Neuronal stem cell (in vitro differentiated cells): ENCODE measurements around the gene HNRNPH2.

Source experiments
- DNase-seq: peaks from one replicate; pipeline ENCODE4 v3.0.0-alpha.2; 2013; ENCODE audit warnings: low spot score
- H2AFZ ChIP-seq: one replicate; pipeline ENCODE4 v1.6.1; 2013; ENCODE audit warnings: mild to moderate bottlenecking, low read length, inconsistent platforms
- H2AK5ac ChIP-seq: 2 replicates; pipeline ENCODE4 v1.6.1; 2013; ENCODE audit warnings: low read depth, mild to moderate bottlenecking, inconsistent platforms, low read length, moderate library complexity, mixed read lengths
- H2BK120ac ChIP-seq: 2 replicates; pipeline ENCODE4 v1.6.1; 2013; ENCODE audit warnings: low read depth, mild to moderate bottlenecking, inconsistent platforms, low read length, moderate library complexity, mixed read lengths
- H2BK12ac ChIP-seq: one replicate; pipeline ENCODE4 v1.6.1; 2013; ENCODE audit warnings: low read length, inconsistent platforms
- H2BK15ac ChIP-seq: 2 replicates; pipeline ENCODE4 v1.6.1; 2013; ENCODE audit warnings: mild to moderate bottlenecking, low read length, inconsistent platforms, mixed read lengths
- H2BK5ac ChIP-seq: one replicate; pipeline ENCODE4 v1.6.1; 2013; ENCODE audit warnings: inconsistent platforms, mild to moderate bottlenecking, low read length, moderate library complexity
- H3K14ac ChIP-seq: one replicate; pipeline ENCODE4 v1.6.1; 2013; ENCODE audit warnings: low read length, inconsistent platforms
- H3K18ac ChIP-seq: 2 replicates; pipeline ENCODE4 v1.6.1; 2013; ENCODE audit warnings: low read length, inconsistent platforms
- H3K23ac ChIP-seq: 2 replicates; pipeline ENCODE4 v1.6.1; 2013; ENCODE audit warnings: low read depth, mild to moderate bottlenecking, mixed read lengths, low read length, inconsistent platforms; ENCODE audit not compliant: poor library complexity
- H3K27ac ChIP-seq: replicated peaks from 3 replicates; pipeline ENCODE4 v1.5.1; 2013; ENCODE audit warnings: low read length, inconsistent platforms
- H3K27me3 ChIP-seq, 3 experiments: 2 replicates each; pipeline ENCODE4 v1.6.1; 2013; ENCODE audit warnings: low read length in 3 of 3, mild to moderate bottlenecking in 2 of 3, inconsistent platforms in 1 of 3, low read depth in 1 of 3, mixed read lengths in 1 of 3, moderate library complexity in 1 of 3; ENCODE audit not compliant: control insufficient read depth in 3 of 3, insufficient read depth in 3 of 3
- H3K36me3 ChIP-seq, 2 donors: replicated peaks in 1 of 2; 2 replicates each; pipeline ENCODE4 v1.6.1; 2013; ENCODE audit warnings: low read length in 2 of 2; ENCODE audit not compliant: control insufficient read depth in 2 of 2, insufficient read depth in 2 of 2
- H3K4ac ChIP-seq: 2 replicates; pipeline ENCODE4 v1.6.1; 2013; ENCODE audit warnings: inconsistent platforms, mild to moderate bottlenecking, low read length, moderate library complexity
- H3K4me1 ChIP-seq, 2 donors: 1 replicate in 1 of 2; 2 replicates in 1 of 2; pipeline ENCODE4 v1.6.1; 2013; ENCODE audit warnings: low read length in 2 of 2, low read depth in 1 of 2; ENCODE audit not compliant: control insufficient read depth in 2 of 2, insufficient read depth in 1 of 2
- H3K4me2 ChIP-seq: one replicate; pipeline ENCODE4 v1.6.1; 2013; ENCODE audit warnings: mild to moderate bottlenecking, low read length, inconsistent platforms; ENCODE audit not compliant: insufficient read depth, poor library complexity, severe bottlenecking
- H3K4me3 ChIP-seq, 2 donors: 2 replicates each; pipeline ENCODE4 v1.5.1; 2013; ENCODE audit warnings: low read length in 2 of 2, mild to moderate bottlenecking in 2 of 2, inconsistent platforms in 1 of 2, moderate library complexity in 1 of 2
- H3K79me1 ChIP-seq: one replicate; pipeline ENCODE4 v1.6.1; 2013; ENCODE audit warnings: low read depth, mild to moderate bottlenecking, inconsistent platforms, low read length, moderate library complexity
- H3K9ac ChIP-seq: one replicate; pipeline ENCODE4 v1.6.1; 2013; ENCODE audit warnings: mild to moderate bottlenecking, low read depth, low read length, inconsistent platforms; ENCODE audit not compliant: poor library complexity
- H3K9me3 ChIP-seq, 2 donors: replicated peaks in 1 of 2; 2 replicates each; pipeline versions ENCODE3 to v1.6.1; 2013; ENCODE audit warnings: low read length in 2 of 2, mild to moderate bottlenecking in 2 of 2, inconsistent platforms in 1 of 2, low read depth in 1 of 2, mixed read lengths in 1 of 2, moderate library complexity in 1 of 2; ENCODE audit not compliant: control insufficient read depth in 2 of 2, insufficient read depth in 1 of 2
- H4K8ac ChIP-seq: one replicate; pipeline ENCODE4 v1.6.1; 2013; ENCODE audit warnings: low read depth, mild to moderate bottlenecking, inconsistent platforms, low read length, moderate library complexity
- H4K91ac ChIP-seq: one replicate; pipeline ENCODE4 v1.6.1; 2013; ENCODE audit warnings: low read length, low read depth, mild to moderate bottlenecking, inconsistent platforms; ENCODE audit not compliant: poor library complexity
- WGBS, 2 donors: extraction: QIAGEN DNeasy Blood & Tissue Kit; methylation state at CpG; one replicate each; pipeline ENCODE4 v1.1.7; 2013; ENCODE audit warnings: missing lambda C conversion rate in 2 of 2, mixed read lengths in 1 of 2; ENCODE audit not compliant: insufficient read length in 2 of 2, insufficient replicate concordance in 1 of 2; ENCODE audit errors: extremely low coverage in 2 of 2; 5-methylcytosine and 5-hydroxymethylcytosine counted together

Gene HNRNPH2

DNA sequence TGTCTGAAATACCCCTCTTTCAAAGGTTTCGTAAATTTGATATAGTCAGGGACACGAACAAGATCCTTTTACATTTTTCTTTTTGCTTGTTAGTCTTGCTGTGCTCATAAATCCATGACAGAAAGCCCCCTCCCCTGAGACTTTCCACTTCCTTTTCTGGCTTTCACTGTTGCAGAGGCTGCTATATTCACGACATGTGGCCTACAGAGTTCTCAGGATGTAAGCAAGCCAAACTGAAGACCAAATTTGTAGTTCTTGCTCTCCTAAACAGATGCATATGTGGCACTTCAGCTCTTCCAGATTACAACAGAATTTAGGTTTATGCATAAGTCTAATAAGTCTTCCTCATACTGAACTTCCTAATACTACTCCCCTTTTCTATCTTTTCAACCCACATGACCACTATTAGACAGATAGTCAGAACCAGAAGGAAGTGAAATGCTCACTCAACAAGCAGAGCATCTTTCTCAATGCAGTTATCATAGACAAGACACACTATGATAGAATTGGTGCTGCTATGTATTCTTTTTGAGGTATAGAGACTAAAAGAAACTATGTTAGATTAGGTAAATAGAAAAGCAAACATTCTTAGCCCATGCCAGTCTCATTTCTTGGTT lies 37.0 kb upstream of the HNRNPH2 start:
- no peak overlapping the region for H2BK5ac ChIP-seq
- H3K9ac ChIP-seq = no peak overlapping the region
- no peaks in the 10 kb centered on the region for H3K9me3 ChIP-seq

GRCh38 chrX:101377547-101377946 lies 30.5 kb upstream of the HNRNPH2 start:
- Histone ChIP-seq H3K27me3 (peaks cover 0 to 11% (median 0%) of the 10 kb centered on the region in 3 experiments), H4K91ac (no peak overlapping the region), H3K79me1 (no peaks in the 10 kb centered on the region), H3K4me2 (no peak overlapping the region), H2BK5ac (no peak overlapping the region), H3K14ac (no peak overlapping the region), H3K4ac (no peak overlapping the region), H3K18ac (no peak overlapping the region), H3K9me3 (no peaks in the 10 kb centered on the region), H3K4me3 (no peak overlapping the region), H3K9ac (no peak overlapping the region), H2BK12ac (no peak overlapping the region), H2AFZ (peak overlapping the region; percentile 23), H2AK5ac (no peak overlapping the region), H3K4me1 (no peaks in the 10 kb centered on the region), H2BK15ac (no peak overlapping the region), H3K23ac (no peak overlapping the region), H3K36me3 (no peaks in the 10 kb centered on the region), H4K8ac (no peak overlapping the region), H2BK120ac (no peak overlapping the region), H3K27ac (no peak overlapping the region)
- DNase-seq = no peak
- WGBS, 2 donors = no CpG with 5 or more reads among the region's 1 CpG

More for the DNA sequence above, 37.0 kb upstream of the HNRNPH2 start:
- no peak for DNase-seq
- H3K36me3 ChIP-seq = no peaks in the 10 kb centered on the region
- no peak overlapping the region for H3K14ac ChIP-seq
- H3K79me1 ChIP-seq = no peaks in the 10 kb centered on the region
- no CpG with 5 or more reads among the region's 3 CpGs for WGBS, 2 donors
- no peak overlapping the region for H3K27ac ChIP-seq
- no peak overlapping the region for H2BK12ac ChIP-seq
- peaks cover 0 to 2% of the 10 kb centered on the region in 2 donors for H3K4me1 ChIP-seq
- no peak overlapping the region for H4K8ac ChIP-seq
- H3K18ac ChIP-seq = no peak overlapping the region
- no peak overlapping the region for H2BK15ac ChIP-seq
- no peak overlapping the region for H3K4me2 ChIP-seq
- H3K27me3 ChIP-seq = peaks cover 0 to 11% (median 0%) of the 10 kb centered on the region in 3 experiments
- H4K91ac ChIP-seq = no peak overlapping the region
- H2BK120ac ChIP-seq = no peak overlapping the region
- H2AK5ac ChIP-seq = no peak overlapping the region
- H2AFZ ChIP-seq = peak overlapping the region; percentile 72
- H3K23ac ChIP-seq = no peak overlapping the region
- H3K4me3 ChIP-seq = no peak overlapping the region
- H3K4ac ChIP-seq = no peak overlapping the region

DNA sequence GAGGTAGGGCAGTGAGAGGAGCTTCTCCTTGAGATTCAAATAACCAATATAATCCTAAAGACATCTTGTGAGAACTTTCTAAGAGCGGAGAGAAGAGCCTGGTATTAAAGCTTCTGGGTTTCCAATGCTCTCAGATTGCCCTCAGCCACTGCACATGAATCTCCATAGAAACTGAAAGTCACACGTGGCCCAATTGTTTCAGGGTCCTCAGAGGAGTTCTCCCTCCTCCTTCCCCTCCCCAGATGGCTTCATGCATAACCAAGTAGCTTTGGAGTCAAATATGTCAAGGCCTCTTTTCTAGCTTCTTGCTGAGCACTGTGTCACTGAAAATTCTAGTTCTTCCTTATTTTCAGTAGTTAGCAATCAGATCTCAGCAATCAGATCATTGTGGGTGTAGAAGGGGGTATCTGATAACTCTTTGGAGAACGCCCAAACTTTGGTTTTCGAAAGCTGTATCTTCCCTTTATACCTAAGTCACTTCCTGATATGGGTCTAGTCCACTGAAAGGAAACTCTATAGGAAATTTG lies 24.3 kb upstream of the HNRNPH2 start:
- Histone ChIP-seq H3K4ac (no peak overlapping the region), H3K36me3 (no peaks in the 10 kb centered on the region), H3K4me3 (no peak overlapping the region), H2BK15ac (no peak overlapping the region), H3K9me3 (no peaks in the 10 kb centered on the region), H2AFZ (peak overlapping the region; percentile 79), H3K27ac (no peak overlapping the region), H4K8ac (no peak overlapping the region), H3K4me1 (no peaks in the 10 kb centered on the region), H2BK5ac (no peak overlapping the region), H3K79me1 (no peaks in the 10 kb centered on the region), H3K9ac (no peak overlapping the region), H3K27me3 (no peaks in the 10 kb centered on the region), H3K18ac (no peak overlapping the region), H3K23ac (no peak overlapping the region), H2BK12ac (no peak overlapping the region), H2BK120ac (no peak overlapping the region), H3K14ac (no peak overlapping the region), H4K91ac (no peak overlapping the region), H3K4me2 (no peak overlapping the region), H2AK5ac (no peak overlapping the region)
- no CpG with 5 or more reads among the region's 4 CpGs for WGBS, 2 donors
- no peak for DNase-seq

DNA sequence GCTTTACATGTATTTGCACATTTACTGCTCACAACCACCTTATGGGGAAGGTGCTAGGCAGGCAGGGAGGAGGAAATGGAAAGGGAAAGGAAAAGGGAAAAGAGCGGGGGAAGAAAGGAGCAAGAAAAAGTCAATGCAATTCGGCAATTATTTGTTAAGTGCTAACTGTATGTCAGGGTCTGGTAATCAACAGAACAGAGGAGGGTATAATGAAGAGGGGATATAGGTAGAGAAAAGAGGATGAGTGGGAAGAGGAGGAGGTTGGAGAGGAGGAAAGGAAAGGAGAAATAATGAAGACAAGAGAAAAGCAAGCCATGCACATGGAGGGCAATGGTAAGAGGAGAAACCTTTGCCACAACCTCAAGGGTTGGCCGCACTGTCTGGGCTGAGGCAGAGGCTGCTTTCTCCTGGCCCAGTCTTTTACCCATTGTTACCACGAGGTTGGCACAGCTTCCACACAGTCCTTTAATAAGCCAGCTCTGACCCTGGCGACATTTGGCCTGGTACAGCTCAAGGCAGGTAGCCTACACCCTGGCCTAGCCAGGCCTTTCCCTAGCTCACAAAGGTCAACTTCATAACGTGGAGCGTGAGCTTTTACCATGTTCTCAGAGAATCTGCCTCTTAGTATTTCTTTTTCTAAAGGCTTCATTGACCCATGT lies 22.9 kb upstream of the HNRNPH2 start:
- Histone ChIP-seq H3K36me3 (no peaks in the 10 kb centered on the region), H3K9me3 (no peaks in the 10 kb centered on the region), H3K27me3 (no peaks in the 10 kb centered on the region), H2BK15ac (no peak overlapping the region), H2BK5ac (no peak overlapping the region), H3K9ac (no peak overlapping the region), H3K4me1 (peaks cover 0 to under 1% of the 10 kb centered on the region in 2 donors), H2BK12ac (no peak overlapping the region), H4K91ac (no peak overlapping the region), H2BK120ac (no peak overlapping the region), H3K4me2 (no peak overlapping the region), H3K79me1 (no peaks in the 10 kb centered on the region), H3K27ac (no peak overlapping the region), H3K14ac (no peak overlapping the region), H3K23ac (no peak overlapping the region), H3K4me3 (no peak overlapping the region), H3K4ac (no peak overlapping the region), H3K18ac (no peak overlapping the region), H4K8ac (no peak overlapping the region), H2AK5ac (no peak overlapping the region), H2AFZ (peak overlapping the region; percentile 29)
- no peak for DNase-seq
- no CpG with 5 or more reads among the region's 7 CpGs for WGBS, 2 donors
